ENCODE data around the gene DCAKD. TPM values are rescaled to one million over a fixed set of nuclear protein-coding genes. Genes with fewer than 3 reads are reported as not detected.

Gene DCAKD
- total RNA-seq, 1 experiment from 2014 or later: 57.7 TPM

GRCh38 chr17:45061606-45062205 lies 10.3 kb upstream of the DCAKD start:
- ATAC-seq (no peak), DNase-seq (ENCODE audit: low spot score) (no peak)
- Mint-ChIP-seq H3K27ac (peak overlapping the region; percentile 76), H3K36me3 (peaks cover 6% of the 10 kb centered on the region), H3K9me3 (no peaks in the 10 kb centered on the region), H3K4me3 (peak overlapping the region; percentile 99), H3K27me3 (ENCODE audit: low read depth) (no peaks in the 10 kb centered on the region), H3K4me1 (peaks cover 4% of the 10 kb centered on the region)
- TF ChIP-seq EMX1 (CRISPR knock-in tag; IDR thresholded peaks at IDR 0.05): no peak
- no peak for TF ChIP-seq ELF4 (CRISPR knock-in tag; IDR thresholded peaks at IDR 0.05; ENCODE audit: low read depth)
- TF ChIP-seq USF2 (CRISPR knock-in tag; IDR thresholded peaks at IDR 0.05): no peak
- no peak for TF ChIP-seq GRHL2 (CRISPR knock-in tag; IDR thresholded peaks at IDR 0.05; ENCODE audit: insufficient replicate concordance, severe bottlenecking)
- TF ChIP-seq JUN (CRISPR knock-in tag; IDR thresholded peaks at IDR 0.05): no peak
- no peak for TF ChIP-seq E2F1 (CRISPR knock-in tag; IDR thresholded peaks at IDR 0.05)
- no peak for TF ChIP-seq MAX (CRISPR knock-in tag; IDR thresholded peaks at IDR 0.05)
- TF ChIP-seq STAT6 (CRISPR knock-in tag; conservative IDR thresholded peaks at IDR 0.05; ENCODE audit: low read depth): no peak
- ChIA-PET POLR2A (interaction anchor here (0.6 to 1.3 kb wide), 5 partner anchors 23 to 86 kb away, joined by 3 to 11 read pairs (median 3); partner anchors contain the start of gene HEXIM1), CTCF (interaction anchor here (0.6 to 2.7 kb wide), 8 partner anchors 12 to 141 kb away, joined by 3 to 19 read pairs (median 4); partner anchors contain the start of gene ACBD4)

GRCh38 chr17:45060797-45061605 lies 9.6 kb upstream of the DCAKD start, which contains the start of gene NMT1:
TSS of gene NMT1 (plus strand) at chr17:45061317. CDS start at chr17:45061330, 13 bp downstream.
- ChIA-PET POLR2A (interaction anchor here (0.5 to 1.3 kb wide), 6 partner anchors 22 to 952 kb away, joined by 3 to 11 read pairs (median 3); partner anchors contain the start of gene HEXIM1), CTCF (interaction anchor here (0.6 to 2.7 kb wide), 11 partner anchors 12 to 141 kb away, joined by 3 to 19 read pairs (median 4); partner anchors contain the start of gene ACBD4)
- TF ChIP-seq FOXP1 (CRISPR knock-in tag; IDR thresholded peaks at IDR 0.05; ENCODE audit: borderline replicate concordance): 0 out of 2 replicates have a peak, but pooled peaks have one; percentile 18
- no peak for TF ChIP-seq ZBTB21 (CRISPR knock-in tag; IDR thresholded peaks at IDR 0.05; ENCODE audit: borderline replicate concordance)
- no peak for TF ChIP-seq JAZF1 (CRISPR knock-in tag; IDR thresholded peaks at IDR 0.05)
- no peak for TF ChIP-seq ZSCAN18 (CRISPR knock-in tag; IDR thresholded peaks at IDR 0.05)
- TF ChIP-seq CREM (CRISPR knock-in tag; IDR thresholded peaks at IDR 0.05): 0 out of 2 replicates have a peak, but pooled peaks have one; percentile 40
- TF ChIP-seq SOX15 (CRISPR knock-in tag; IDR thresholded peaks at IDR 0.05): no peak
- no peak for TF ChIP-seq RORB (CRISPR knock-in tag; IDR thresholded peaks at IDR 0.05)
- no peak for TF ChIP-seq PRRX2 (CRISPR knock-in tag; IDR thresholded peaks at IDR 0.05)
- no peak for TF ChIP-seq ZBTB43 (CRISPR knock-in tag; IDR thresholded peaks at IDR 0.05)
- peak; percentile 62 for TF ChIP-seq USF2 (CRISPR knock-in tag; IDR thresholded peaks at IDR 0.05)
- no peak for TF ChIP-seq IRF1 (CRISPR knock-in tag; IDR thresholded peaks at IDR 0.05)
- no peak for TF ChIP-seq TCF7 (CRISPR knock-in tag; IDR thresholded peaks at IDR 0.05; ENCODE audit: low read depth)
- TF ChIP-seq ZNF671 (CRISPR knock-in tag; IDR thresholded peaks at IDR 0.05): no peak
- TF ChIP-seq KAT7 (CRISPR knock-in tag; IDR thresholded peaks at IDR 0.05; ENCODE audit: borderline replicate concordance): no peak
- no peak for TF ChIP-seq NR1H2 (CRISPR knock-in tag; IDR thresholded peaks at IDR 0.05)
- TF ChIP-seq TEAD4 (CRISPR knock-in tag; IDR thresholded peaks at IDR 0.05): no peak
- TF ChIP-seq NR2C2 (CRISPR knock-in tag; IDR thresholded peaks at IDR 0.05): no peak

More at GRCh38 chr17:45060797-45061605, 9.6 kb upstream of the DCAKD start, which contains the start of gene NMT1:
- H3K9me3 Mint-ChIP-seq: no peaks in the 10 kb centered on the region
- peak; percentile 98 for DNase-seq (ENCODE audit: low spot score)
- peak within 1 kb of the TSS; percentile 100 for H3K27ac Mint-ChIP-seq
- peaks cover 6% of the 10 kb centered on the region for H3K36me3 Mint-ChIP-seq
- H3K4me3 Mint-ChIP-seq: peak within 1 kb of the TSS; percentile 99
- no peaks in the 10 kb centered on the region for H3K27me3 Mint-ChIP-seq (ENCODE audit: low read depth)
- ATAC-seq: peak; percentile 96
- peaks cover 4% of the 10 kb centered on the region for H3K4me1 Mint-ChIP-seq
